Spleen (tissue), 11 donors: ENCODE results near the gene CTTNBP2NL. TPM values are rescaled to one million over a fixed set of nuclear protein-coding genes. Genes with fewer than 3 reads are reported as not detected.
"Not testable (repeated sequence)": the region's sequence is repeated elsewhere in the genome, so short reads cannot be mapped to it uniquely, and the experiment has no call there.

Source experiments
- DNase-seq: peaks from one replicate; pipeline ENCODE4 v3.0.0-alpha.2; 2020
- H3K27ac ChIP-seq, 8 donors: fragments of 200-600 bp; sonication (generic) in 7 of 8; 1 replicate in 4 of 8; 2 replicates in 4 of 8; pipeline versions ENCODE4 v1.5.0 to v1.8.0; 2016 to 2021; ENCODE audit warnings: inconsistent platforms in 4 of 8, mild to moderate bottlenecking in 4 of 8, moderate library complexity in 1 of 8
- H3K27me3 ChIP-seq, 7 donors: fragments of 200-600 bp; sonication (generic) in 6 of 7; replicated peaks in 1 of 7; 1 replicate in 4 of 7; 2 replicates in 3 of 7; pipeline versions ENCODE4 v1.5.0 to v1.8.0; 2016 to 2021; ENCODE audit warnings: inconsistent platforms in 3 of 7, mild to moderate bottlenecking in 1 of 7
- H3K36me3 ChIP-seq, 6 donors: fragments of 200-600 bp; sonication (generic) in 5 of 6; 1 replicate in 4 of 6; 2 replicates in 2 of 6; pipeline versions ENCODE4 v1.5.0 to v1.8.0; 2016 to 2021; ENCODE audit warnings: inconsistent platforms in 2 of 6
- H3K4me1 ChIP-seq, 6 donors: fragments of 200-600 bp; sonication (generic) in 5 of 6; 1 replicate in 3 of 6; 2 replicates in 3 of 6; pipeline versions ENCODE4 v1.5.0 to v1.8.0; 2016 to 2021; ENCODE audit warnings: inconsistent platforms in 3 of 6
- H3K4me3 ChIP-seq, 8 donors: fragments of 200-600 bp; sonication (generic) in 7 of 8; 1 replicate in 4 of 8; 2 replicates in 4 of 8; pipeline versions ENCODE4 v1.5.0 to v1.8.0; 2016 to 2021; ENCODE audit warnings: inconsistent platforms in 4 of 8, mild to moderate bottlenecking in 4 of 8, moderate library complexity in 2 of 8
- H3K9me3 ChIP-seq, 8 donors: fragments of 200-600 bp; sonication (generic) in 7 of 8; 1 replicate in 4 of 8; 2 replicates in 4 of 8; pipeline versions ENCODE4 v1.5.0 to v1.8.0; 2016 to 2021; ENCODE audit warnings: inconsistent platforms in 4 of 8
- POLR2A ChIP-seq, 3 donors: fragments of 450-650 bp; IDR thresholded peaks; one replicate each; pipeline ENCODE4 v1.5.1; 2017; ENCODE audit warnings: antibody characterized with exemption in 3 of 3, mild to moderate bottlenecking in 1 of 3
- POLR2AphosphoS5 ChIP-seq, 3 donors: sonication (generic); formaldehyde crosslinking; IDR thresholded peaks; one replicate each; pipeline ENCODE4 v1.5.1; 2017; ENCODE audit warnings: antibody characterized with exemption in 3 of 3
- WGBS, 5 donors: extraction: QIAGEN DNeasy Blood & Tissue Kit in 3 of 5; methylation state at CpG; one replicate each; pipeline versions ENCODE4 v1.1.5 to v1.1.7; 2013 to 2018; 5-methylcytosine and 5-hydroxymethylcytosine counted together
- intact Hi-C: fragments of 100-400 bp; cut with DNase I; formaldehyde crosslinking; loops from one replicate; pipeline ENCODE4 v1.15.0; 2023; ENCODE audit warnings: low total_unique reads
- polyA plus RNA-seq, 3 donors: library from polyadenylated mRNA; stranded (reverse); fragments of 200-250 nt; gene quantifications; one replicate each; pipeline ENCODE4 v1.2.1, GENCODE V29; 2013
- total RNA-seq, 7 donors: library from RNA; depleted of rRNA in 3 of 7; stranded (reverse); fragments of >200 nt in 3 of 7; fragmentation: NEBNext Ultra II Directional in 4 of 7; extraction: Animal tissue kit (Norgen Biotek cat#: 25700) in 4 of 7; gene quantifications; one replicate each; pipeline versions ENCODE4 v1.1.0 to v1.2.1, GENCODE V29; 2016 to 2021
- TF ChIP-seq, protein P1 (sequence below), 11 experiments: fragments of 200-600 bp in 7 of 11; fragments of 450-650 bp in 4 of 11; sonication (generic) in 4 of 11; IDR thresholded peaks in 8 of 11; conservative IDR thresholded peaks in 3 of 11; 1 replicate in 7 of 11; 2 replicates in 4 of 11; pipeline versions ENCODE4 v1.4.0 to v1.8.0; 2016 to 2021; ENCODE audit warnings: antibody characterized with exemption in 11 of 11, inconsistent platforms in 4 of 11, mild to moderate bottlenecking in 1 of 11
- donor health status: healthy with polysubstance abuse.
- donor health status: DM: no; HTN: no; CAD: no; lungs with moderate emphysema.
- donor health status: DM: no; HTN: no; CAD: no.
- donor health status: Bipolar disorder and iron deficiency.
- donor health status: healthy.
- donor health status: DM: no; HTN: no; CAD: no.
- donor health status: DM: yes; HTN: yes; CAD: no.

CTTNBP2NL gene
- total and polyA plus RNA-seq, 10 donors: 1.9 to 48.1 (median 24.0) TPM

DNA sequence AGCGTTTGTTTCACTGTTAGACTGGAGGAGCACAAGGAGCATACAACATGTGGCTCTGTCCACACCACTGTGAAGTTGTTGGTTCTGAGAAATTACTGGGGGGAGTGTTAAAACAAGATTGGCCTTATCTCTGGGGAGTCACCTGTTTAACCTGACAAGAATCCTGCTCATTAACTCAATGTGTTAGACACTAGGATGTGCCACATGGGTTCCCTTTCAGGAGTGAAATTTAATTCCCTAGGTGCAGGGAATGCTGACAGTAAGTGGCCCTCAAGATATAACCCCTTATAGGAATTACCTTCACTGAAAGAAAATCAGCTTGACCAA is 66.9 kb downstream of the CTTNBP2NL start:
- Histone ChIP-seq H3K4me3 (no peak overlapping the region), H3K27me3 (no peaks in the 10 kb centered on the region), H3K4me1 (peaks cover 10 to 47% (median 23%) of the 10 kb centered on the region in 6 donors), H3K9me3 (no peaks in the 10 kb centered on the region), H3K36me3 (no peaks in the 10 kb centered on the region), H3K27ac (no peak overlapping the region)
- TF ChIP-seq, protein P1, sequence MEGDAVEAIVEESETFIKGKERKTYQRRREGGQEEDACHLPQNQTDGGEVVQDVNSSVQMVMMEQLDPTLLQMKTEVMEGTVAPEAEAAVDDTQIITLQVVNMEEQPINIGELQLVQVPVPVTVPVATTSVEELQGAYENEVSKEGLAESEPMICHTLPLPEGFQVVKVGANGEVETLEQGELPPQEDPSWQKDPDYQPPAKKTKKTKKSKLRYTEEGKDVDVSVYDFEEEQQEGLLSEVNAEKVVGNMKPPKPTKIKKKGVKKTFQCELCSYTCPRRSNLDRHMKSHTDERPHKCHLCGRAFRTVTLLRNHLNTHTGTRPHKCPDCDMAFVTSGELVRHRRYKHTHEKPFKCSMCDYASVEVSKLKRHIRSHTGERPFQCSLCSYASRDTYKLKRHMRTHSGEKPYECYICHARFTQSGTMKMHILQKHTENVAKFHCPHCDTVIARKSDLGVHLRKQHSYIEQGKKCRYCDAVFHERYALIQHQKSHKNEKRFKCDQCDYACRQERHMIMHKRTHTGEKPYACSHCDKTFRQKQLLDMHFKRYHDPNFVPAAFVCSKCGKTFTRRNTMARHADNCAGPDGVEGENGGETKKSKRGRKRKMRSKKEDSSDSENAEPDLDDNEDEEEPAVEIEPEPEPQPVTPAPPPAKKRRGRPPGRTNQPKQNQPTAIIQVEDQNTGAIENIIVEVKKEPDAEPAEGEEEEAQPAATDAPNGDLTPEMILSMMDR (IDR thresholded peaks at IDR 0.05 in 8 of 11, conservative IDR thresholded peaks at IDR 0.05 in 3 of 11): no peak
- TF ChIP-seq POLR2AphosphoS5 (IDR thresholded peaks at IDR 0.05) (no peak), POLR2A (IDR thresholded peaks at IDR 0.05) (no peak)
- DNase-seq: no peak
- intact Hi-C loops: no loop called here
- 53 to 79% (median 58%) methylated on average over 1 of the region's 1 CpG for WGBS, 5 donors

DNA sequence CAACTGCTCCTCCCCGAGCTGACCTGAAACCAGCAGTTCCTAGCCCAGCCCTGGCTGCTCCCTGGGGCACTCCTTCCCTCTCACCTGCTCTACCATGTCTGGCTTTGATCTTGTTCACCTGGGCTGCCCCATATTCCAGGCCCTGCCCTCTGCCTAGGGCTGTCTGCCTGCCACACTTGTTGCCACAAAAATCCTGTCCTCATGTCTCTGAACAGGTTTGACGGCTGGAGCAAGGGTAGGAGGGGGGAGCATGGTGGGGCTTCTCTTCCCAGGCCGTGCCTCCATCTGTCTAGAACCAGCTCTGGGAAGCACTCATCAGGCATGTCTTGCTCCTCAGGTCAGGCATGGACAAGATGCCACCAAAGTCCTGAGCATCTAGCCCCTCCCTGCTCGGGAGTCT is 68.5 kb downstream of the CTTNBP2NL start:
- no peak for DNase-seq
- TF ChIP-seq, protein P1 (IDR thresholded peaks at IDR 0.05 in 8 of 11, conservative IDR thresholded peaks at IDR 0.05 in 3 of 11): no peak
- TF ChIP-seq POLR2AphosphoS5 (IDR thresholded peaks at IDR 0.05) (no peak), POLR2A (IDR thresholded peaks at IDR 0.05) (no peak)
- peak overlapping the region in 1 of 8 donors; percentile 10 for H3K27ac ChIP-seq
- H3K4me3 ChIP-seq: no peak overlapping the region
- peaks cover 0 to 2% (median 0%) of the 10 kb centered on the region in 7 donors for H3K27me3 ChIP-seq
- H3K9me3 ChIP-seq: no peaks in the 10 kb centered on the region
- intact Hi-C loops: no loop called here
- peaks cover 10 to 45% (median 23%) of the 10 kb centered on the region in 6 donors for H3K4me1 ChIP-seq
- H3K36me3 ChIP-seq: no peaks in the 10 kb centered on the region
- WGBS, 5 donors: 70 to 81% (median 79%) methylated on average over 3 to 4 of the region's 4 CpGs

DNA sequence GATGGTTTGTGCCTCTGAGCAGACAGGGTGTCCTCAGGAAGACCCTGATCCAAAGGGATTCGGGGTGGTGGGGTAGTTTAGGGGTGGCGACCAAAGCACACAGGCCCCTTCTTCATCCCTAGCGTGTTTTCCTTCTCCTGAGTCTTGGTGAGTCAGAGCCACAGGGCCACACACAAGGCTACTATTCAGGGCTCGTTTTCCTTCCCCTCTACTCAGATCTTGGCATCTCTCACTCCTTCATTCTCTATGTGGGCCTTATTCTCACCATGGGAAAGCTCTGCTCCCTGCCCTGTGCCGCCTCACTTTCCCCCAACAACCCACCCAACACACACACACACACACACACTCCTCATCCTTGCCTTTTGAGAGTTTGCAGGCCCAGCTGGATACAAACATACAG is 69.1 kb downstream of the CTTNBP2NL start:
- Histone ChIP-seq H3K9me3 (no peaks in the 10 kb centered on the region), H3K27me3 (peaks cover 0 to 8% (median 0%) of the 10 kb centered on the region in 7 donors), H3K27ac (peak overlapping the region in 1 of 8 donors; percentile 76), H3K36me3 (no peaks in the 10 kb centered on the region), H3K4me3 (no peak overlapping the region), H3K4me1 (peaks cover 10 to 39% (median 23%) of the 10 kb centered on the region in 6 donors)
- intact Hi-C loops: no loop called here
- TF ChIP-seq POLR2A (IDR thresholded peaks at IDR 0.05) (no peak), POLR2AphosphoS5 (IDR thresholded peaks at IDR 0.05) (no peak)
- TF ChIP-seq, protein P1 (IDR thresholded peaks at IDR 0.05 in 8 of 11, conservative IDR thresholded peaks at IDR 0.05 in 3 of 11): no peak
- 71 to 91% (median 77%) methylated on average over 5 of the region's 5 CpGs for WGBS, 5 donors
- DNase-seq: no peak

DNA sequence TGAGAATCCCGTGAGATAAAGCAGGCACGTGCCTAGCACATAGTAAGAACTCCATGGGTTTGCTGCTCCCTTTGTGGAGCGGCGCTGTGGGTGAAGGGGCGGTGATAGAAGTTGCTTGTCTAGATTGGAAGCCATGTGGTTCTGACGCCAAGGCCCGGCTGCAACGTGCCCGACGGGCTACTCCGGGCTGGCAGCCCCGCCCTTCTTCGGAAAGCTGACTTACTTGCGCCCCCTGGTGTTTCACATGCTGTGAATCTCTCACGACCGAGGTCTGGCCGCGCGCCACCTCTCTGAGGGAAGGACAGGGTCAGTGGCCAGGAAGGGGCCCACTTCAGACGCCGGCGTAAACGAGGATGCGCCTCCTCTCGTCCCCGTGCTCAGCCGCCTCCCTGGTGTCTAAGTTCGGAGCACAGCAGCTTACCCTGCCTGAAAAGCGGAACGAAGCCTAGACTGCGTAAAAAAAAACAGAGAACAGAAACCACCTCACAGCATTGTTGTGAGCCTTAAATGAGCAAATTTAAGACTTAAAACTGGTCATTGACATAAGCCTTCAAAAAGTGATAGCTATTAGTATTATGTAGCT is 70.2 kb downstream of the CTTNBP2NL start:
- Histone ChIP-seq H3K9me3 (no peaks in the 10 kb centered on the region), H3K4me3 (peak overlapping the region in 6 of 8 donors; percentile 11 to 53 (median 16)), H3K4me1 (peaks cover 10 to 35% (median 23%) of the 10 kb centered on the region in 6 donors), H3K36me3 (no peaks in the 10 kb centered on the region), H3K27ac (peak overlapping the region in 7 of 8 donors; percentile 40 to 76 (median 57)), H3K27me3 (peaks cover 0 to 19% (median 0%) of the 10 kb centered on the region in 7 donors)
- DNase-seq: peak; percentile 97
- 1 to 4% (median 1%) methylated on average over 12 to 31 of the region's 31 CpGs for WGBS, 5 donors
- TF ChIP-seq POLR2AphosphoS5 (IDR thresholded peaks at IDR 0.05) (peak; percentile 89 to 90 (median 90)), POLR2A (IDR thresholded peaks at IDR 0.05) (no peak)
- TF ChIP-seq, protein P1 (IDR thresholded peaks at IDR 0.05 in 8 of 11, conservative IDR thresholded peaks at IDR 0.05 in 3 of 11): peak; percentile 74 to 97 (median 89)
- intact Hi-C loops: loop anchor here (2.0 kb wide), 1 partner anchor 75 kb away; no protein-coding TSS in a partner anchor

DNA sequence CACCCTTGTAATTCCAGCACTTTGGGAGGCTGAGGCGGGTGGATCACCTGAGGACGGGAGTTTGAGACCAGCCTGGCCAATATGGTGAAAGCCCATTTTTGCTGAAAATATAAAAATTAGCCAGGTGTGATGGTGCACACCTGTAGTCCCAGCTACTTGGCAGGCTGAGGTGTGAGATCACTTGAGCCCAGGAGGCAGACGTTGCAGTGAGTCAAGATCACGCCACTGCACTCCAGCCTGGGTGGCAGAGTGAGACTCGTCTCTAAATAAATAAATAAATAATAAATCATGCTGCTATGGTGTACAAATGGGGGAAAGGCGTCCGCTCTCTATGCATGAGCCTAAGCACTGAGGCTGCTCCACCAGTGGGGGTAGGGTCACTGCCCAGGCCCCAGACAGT is 74.3 kb downstream of the CTTNBP2NL start:
- Histone ChIP-seq H3K27me3 (peaks cover 0 to 25% (median 0%) of the 10 kb centered on the region in 7 donors), H3K4me1 (peaks cover 10 to 23% (median 16%) of the 10 kb centered on the region in 6 donors)
- intact Hi-C loops, DNase-seq, H3K36me3 ChIP-seq, H3K4me3 ChIP-seq, H3K27ac ChIP-seq, H3K9me3 ChIP-seq: not testable (repeated sequence)
- WGBS, 5 donors: 88 to 92% (median 88%) methylated on average over 7 of the region's 7 CpGs
